HCT116 (cell line): ENCODE results near the gene PRR20A. TPM values are rescaled to one million over a fixed set of nuclear protein-coding genes. Genes with fewer than 3 reads are reported as not detected.
"Not testable (repeated sequence)": the region's sequence is repeated elsewhere in the genome, so short reads cannot be mapped to it uniquely, and the experiment has no call there.

Source experiments
- ATAC-seq: fragments of 200-7000 bp; cut with Tn5 transposase; 2 replicates; pipeline ENCODE4 v1.9.1; 2020; ENCODE audit warnings: mild to moderate bottlenecking, moderate library complexity
- Bru-seq: library from RNA; stranded (reverse); fragments of 400-500 nt; gene quantifications from one replicate; lab custom pipeline; 2021; lab: Mats Ljungman, UMichigan
- BruChase-seq, 2 experiments: library from RNA; stranded (reverse); fragments of 400-500 nt; gene quantifications; one replicate each; lab custom pipeline; 2021; lab: Mats Ljungman, UMichigan
- BruUV-seq: library from RNA; stranded (reverse); fragments of 400-500 nt; replicated peaks from 2 replicates; lab custom pipeline; 2021; lab: Mats Ljungman, UMichigan
- CTCF ChIA-PET: fragments of 300-600 bp; sonication (Branson Sonifier 250); formaldehyde crosslinking; loops from one replicate; lab custom pipeline; 2021; ENCODE audit warnings: antibody characterized with exemption; lab: Charles Lee
- POLR2A ChIA-PET: fragments of 300-600, 350-600 bp; sonication (Branson Sonifier 250); formaldehyde crosslinking; loops from one replicate; lab custom pipeline; 2021; ENCODE audit warnings: antibody characterized with exemption; lab: Charles Lee
- RAD21 ChIA-PET, 2 experiments: fragments of 300-600 bp; sonication (Branson Sonifier 250); formaldehyde crosslinking; loops; one replicate each; lab custom pipeline; 2023; ENCODE audit warnings: low total read pairs in 2 of 2; ENCODE audit not compliant: uncharacterized antibody in 2 of 2, unreplicated experiment in 2 of 2, low non-redundant PET in 1 of 2; lab: Charles Lee
- DNase-seq: peaks from one replicate; pipeline ENCODE4 v3.0.0-alpha.2; 2010; ENCODE audit warnings: low read depth, low spot score
- H2AFZ ChIP-seq: fragments of 200-600 bp; shearing (Covaris generic), sonication (generic); 2 replicates; pipeline ENCODE4 v1.6.1; 2017; ENCODE audit warnings: low read depth, mixed run types, mixed read lengths, antibody characterized with exemption, low read length; ENCODE audit not compliant: poor library complexity, severe bottlenecking
- H3K27ac ChIP-seq: 2 replicates; pipeline ENCODE4 v1.5.1; 2012; ENCODE audit warnings: low read depth, low read length
- H3K27me3 ChIP-seq: fragments of 200-600 bp; sonication (generic); 2 replicates; pipeline ENCODE4 v1.6.1; 2016; ENCODE audit warnings: mixed run types, low read length, mixed read lengths; ENCODE audit not compliant: insufficient read depth
- H3K36me3 ChIP-seq, 2 experiments: fragments of 200-500 bp in 1 of 2; fragments of 200-600 bp in 1 of 2; sonication (Bioruptor generic) in 1 of 2; sonication (generic) in 1 of 2; 2 replicates each; pipeline versions ENCODE4 v1.5.1 to v1.6.1; 2014 to 2016; ENCODE audit warnings: low read length in 2 of 2, inconsistent platforms in 1 of 2, mixed read lengths in 1 of 2, mixed run types in 1 of 2; ENCODE audit not compliant: insufficient read depth in 2 of 2, control insufficient read depth in 1 of 2
- H3K4me1 ChIP-seq, 2 experiments: fragments of 200-600 bp in 1 of 2; sonication (generic) in 1 of 2; 2 replicates each; pipeline versions ENCODE4 v1.5.1 to v1.6.1; 2012 to 2017; ENCODE audit warnings: low read length in 2 of 2, inconsistent platforms in 1 of 2, mild to moderate bottlenecking in 1 of 2, mixed read lengths in 1 of 2, mixed run types in 1 of 2, moderate library complexity in 1 of 2; ENCODE audit not compliant: insufficient read depth in 2 of 2, control insufficient read depth in 1 of 2
- H3K4me2 ChIP-seq: fragments of 200-600 bp; sonication (generic); 2 replicates; pipeline ENCODE4 v1.6.1; 2017; ENCODE audit warnings: mixed run types, low read length, mixed read lengths
- H3K4me3 ChIP-seq, 2 experiments: fragments of 200-600 bp in 1 of 2; sonication (generic) in 1 of 2; replicated peaks in 1 of 2; 2 replicates each; pipeline ENCODE4 v1.5.1; 2011 to 2016; ENCODE audit warnings: low read length in 2 of 2, control low read depth in 1 of 2, low read depth in 1 of 2, mild to moderate bottlenecking in 1 of 2, mixed read lengths in 1 of 2, mixed run types in 1 of 2
- H3K79me2 ChIP-seq: fragments of 200-600 bp; sonication (generic); 2 replicates; pipeline ENCODE4 v1.6.1; 2017; ENCODE audit warnings: mild to moderate bottlenecking, mixed run types, low read length, moderate library complexity, mixed read lengths; ENCODE audit not compliant: insufficient read depth
- H3K9ac ChIP-seq: fragments of 200-600 bp; sonication (generic); 2 replicates; pipeline ENCODE4 v1.6.1; 2016; ENCODE audit warnings: low read length, mixed read lengths
- H3K9me2 ChIP-seq: fragments of 200-600 bp; sonication (generic), shearing (Covaris generic); 2 replicates; pipeline ENCODE4 v1.6.1; 2017; ENCODE audit warnings: mixed run types, mild to moderate bottlenecking, moderate library complexity; ENCODE audit not compliant: insufficient read depth
- H3K9me3 ChIP-seq, 2 experiments: fragments of 200-500 bp in 1 of 2; fragments of 200-600 bp in 1 of 2; sonication (Bioruptor generic) in 1 of 2; sonication (generic) in 1 of 2; 2 replicates each; pipeline ENCODE4 v1.6.1; 2014 to 2017; ENCODE audit warnings: low read length in 2 of 2, mixed read lengths in 2 of 2, inconsistent platforms in 1 of 2, low read depth in 1 of 2, mild to moderate bottlenecking in 1 of 2, mixed run types in 1 of 2, moderate library complexity in 1 of 2; ENCODE audit not compliant: control insufficient read depth in 1 of 2, insufficient read depth in 1 of 2
- H4K20me1 ChIP-seq: fragments of 200-600 bp; sonication (generic), shearing (Covaris generic); 2 replicates; pipeline ENCODE4 v1.6.1; 2017; ENCODE audit warnings: mixed run types, mild to moderate bottlenecking, moderate library complexity; ENCODE audit not compliant: insufficient read depth
- CEBPB ChIP-seq: IDR thresholded peaks from 2 replicates; pipeline ENCODE4 v1.6.1; 2012; ENCODE audit warnings: low read depth
- CTCF ChIP-seq, 3 experiments: fragments of 200-600 bp in 1 of 3; sonication (generic) in 1 of 3; IDR thresholded peaks in 2 of 3; conservative IDR thresholded peaks in 1 of 3; 2 replicates each; pipeline ENCODE4 v1.5.1; 2012 to 2017; ENCODE audit warnings: low read depth in 2 of 3, low read length in 2 of 3, antibody characterized with exemption in 1 of 3, borderline replicate concordance in 1 of 3, control low read depth in 1 of 3, mild to moderate bottlenecking in 1 of 3, mixed read lengths in 1 of 3, mixed run types in 1 of 3, moderate library complexity in 1 of 3; ENCODE audit not compliant: insufficient read depth in 1 of 3
- EZH2phosphoT487 ChIP-seq: fragments of 200-600 bp; IDR thresholded peaks from 2 replicates; pipeline ENCODE4 v1.6.1; 2018; ENCODE audit warnings: antibody characterized with exemption, borderline replicate concordance
- MAX ChIP-seq: IDR thresholded peaks from 2 replicates; pipeline ENCODE4 v1.6.1; 2012
- RAD21 ChIP-seq: IDR thresholded peaks from 2 replicates; pipeline ENCODE4 v1.6.1; 2012; ENCODE audit warnings: low read depth, mild to moderate bottlenecking
- REST ChIP-seq: IDR thresholded peaks from 2 replicates; pipeline ENCODE4 v1.6.1; 2012; ENCODE audit warnings: low read depth
- SRF ChIP-seq: IDR thresholded peaks from 2 replicates; pipeline ENCODE4 v1.6.1; 2012; ENCODE audit warnings: low read depth
- TCF7L2 ChIP-seq: IDR thresholded peaks from 2 replicates; pipeline ENCODE4 v1.7.0; 2011; ENCODE audit warnings: borderline replicate concordance, inconsistent platforms; ENCODE audit not compliant: insufficient read depth, insufficient read length; ENCODE audit errors: extremely low read depth
- ZBTB33 ChIP-seq: IDR thresholded peaks from 2 replicates; pipeline ENCODE4 v1.6.1; 2011; ENCODE audit warnings: mild to moderate bottlenecking, low read length, moderate library complexity; ENCODE audit not compliant: insufficient replicate concordance; ENCODE audit errors: extremely low read depth
- intact Hi-C: fragments of 100-400 bp; cut with micrococcal nuclease; formaldehyde crosslinking; loops from 2 replicates; pipeline ENCODE4 v1.10.0; 2022
- long read RNA-seq: library from polyadenylated mRNA; unstranded; transcript quantifications from one replicate; pipeline ENCODE4 v2.0.0, GENCODE V29; 2021; ENCODE audit not compliant: unreplicated experiment
- polyA plus RNA-seq: library from polyadenylated mRNA; unstranded; fragments of >200 nt; gene quantifications from 2 replicates; pipeline ENCODE4 v1.2.1, GENCODE V29; 2012; ENCODE audit warnings: missing spikeins
- total RNA-seq: library from RNA; stranded (reverse); gene quantifications from one replicate; pipeline ENCODE4 v1.2.1, GENCODE V29; 2021; ENCODE audit not compliant: unreplicated experiment

Gene PRR20A
- total RNA-seq (not detected), Bru-seq, nascent RNA (not detected), BruChase-seq, experiment 1, labeled RNA remaining after a 6-hour chase (not detected), BruChase-seq, experiment 2, labeled RNA remaining after a 2-hour chase (not detected)
- not detected in 2 replicates for polyA plus RNA-seq
- long read RNA-seq = 0 reads

GRCh38 chr13:57140235-57140968 is at the start of gene PRR20A:
PRR20A (plus strand) TSS chr13:57140918; CDS start chr13:57141305, 387 bp downstream.
- H3K4me1 ChIP-seq, H4K20me1 ChIP-seq, CTCF ChIA-PET, POLR2A ChIA-PET, DNase-seq, H3K27me3 ChIP-seq, intact Hi-C loops, H3K9me2 ChIP-seq, H3K9ac ChIP-seq, BruUV-seq, H3K4me3 ChIP-seq, H3K27ac ChIP-seq, H3K36me3 ChIP-seq, H2AFZ ChIP-seq, ATAC-seq, H3K4me2 ChIP-seq, H3K79me2 ChIP-seq, RAD21 ChIA-PET: not testable (repeated sequence)
- peaks cover 8 to 11% of the 10 kb centered on the region in 2 experiments for H3K9me3 ChIP-seq

- Histone ChIP-seq H3K27me3 (no peaks in the 10 kb centered on the region), H3K9me2 (no peaks in the 10 kb centered on the region), H2AFZ (no peak overlapping the region), H3K4me3 (no peak overlapping the region), H3K4me1 (no peaks in the 10 kb centered on the region), H3K9ac (no peak overlapping the region), H3K9me3 (peaks cover 16 to 33% of the 10 kb centered on the region in 2 experiments; a peak in 2 of 4 replicates), H3K79me2 (no peaks in the 10 kb centered on the region), H3K36me3 (no peaks in the 10 kb centered on the region), H4K20me1 (no peaks in the 10 kb centered on the region), H3K4me2 (no peak overlapping the region), H3K27ac (no peak overlapping the region)
- no peak for ATAC-seq
- ChIA-PET RAD21 (no interaction called here), CTCF (no interaction called here), POLR2A (no interaction called here)
- intact Hi-C loops = no loop called here
- no TSS peak for BruUV-seq
- DNase-seq = no peak
- TF ChIP-seq REST (no peak), CEBPB (no peak), MAX (no peak), SRF (no peak), TCF7L2 (no peak), RAD21 (no peak), EZH2phosphoT487 (no peak), ZBTB33 (no peak), CTCF (IDR thresholded peaks at IDR 0.05 in 2 of 3, conservative IDR thresholded peaks at IDR 0.05 in 1 of 3; ENCODE audit: borderline replicate concordance in 1 of 3, insufficient read depth in 1 of 3, low read depth in 2 of 3, low read length in 2 of 3) (no peak)
Measured at GRCh38 chr13:57114945-57115344, 25.8 kb upstream of the PRR20A start.
